HG03139 (cell line): ENCODE data around the gene DLG5.

Experiments
- ATAC-seq: cut with Tn5 transposase; IDR thresholded peaks from one replicate; pipeline ENCODE4 v1.9.1; 2021; ENCODE audit not compliant: unreplicated experiment

Gene DLG5

GRCh38 chr10:77825965-77826364 is 100.6 kb downstream of the DLG5 start:
- ATAC-seq: no peak

DNA sequence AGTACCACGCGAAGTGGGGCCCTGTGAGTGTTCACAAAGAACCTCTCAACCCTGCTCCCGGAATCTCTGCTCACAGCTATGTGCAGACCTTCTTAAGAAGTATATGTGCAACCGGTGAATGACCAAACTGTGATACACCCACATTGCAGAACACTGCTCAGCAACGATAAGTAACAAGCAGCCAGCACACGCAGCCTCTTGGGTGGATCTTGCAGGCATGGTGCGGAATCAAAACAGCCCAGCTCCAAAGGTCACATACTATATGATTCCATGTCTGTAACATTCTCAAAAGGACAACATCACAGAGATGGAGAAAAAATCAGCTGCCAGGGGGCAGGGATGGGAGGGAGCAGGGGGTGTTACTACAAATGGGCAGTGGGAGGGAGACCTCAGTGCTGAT is 101.6 kb downstream of the DLG5 start:
- no peak for ATAC-seq

GRCh38 chr10:77823811-77824542 is 102.6 kb downstream of the DLG5 start:
- ATAC-seq: no peak

- no peak for ATAC-seq
Measured at GRCh38 chr10:77821551-77821950, 105.0 kb downstream of the DLG5 start.

GRCh38 chr10:77821036-77821435 is 105.5 kb downstream of the DLG5 start:
- no peak for ATAC-seq

GRCh38 chr10:77820349-77820748 is 106.2 kb downstream of the DLG5 start:
- ATAC-seq: no peak

DNA sequence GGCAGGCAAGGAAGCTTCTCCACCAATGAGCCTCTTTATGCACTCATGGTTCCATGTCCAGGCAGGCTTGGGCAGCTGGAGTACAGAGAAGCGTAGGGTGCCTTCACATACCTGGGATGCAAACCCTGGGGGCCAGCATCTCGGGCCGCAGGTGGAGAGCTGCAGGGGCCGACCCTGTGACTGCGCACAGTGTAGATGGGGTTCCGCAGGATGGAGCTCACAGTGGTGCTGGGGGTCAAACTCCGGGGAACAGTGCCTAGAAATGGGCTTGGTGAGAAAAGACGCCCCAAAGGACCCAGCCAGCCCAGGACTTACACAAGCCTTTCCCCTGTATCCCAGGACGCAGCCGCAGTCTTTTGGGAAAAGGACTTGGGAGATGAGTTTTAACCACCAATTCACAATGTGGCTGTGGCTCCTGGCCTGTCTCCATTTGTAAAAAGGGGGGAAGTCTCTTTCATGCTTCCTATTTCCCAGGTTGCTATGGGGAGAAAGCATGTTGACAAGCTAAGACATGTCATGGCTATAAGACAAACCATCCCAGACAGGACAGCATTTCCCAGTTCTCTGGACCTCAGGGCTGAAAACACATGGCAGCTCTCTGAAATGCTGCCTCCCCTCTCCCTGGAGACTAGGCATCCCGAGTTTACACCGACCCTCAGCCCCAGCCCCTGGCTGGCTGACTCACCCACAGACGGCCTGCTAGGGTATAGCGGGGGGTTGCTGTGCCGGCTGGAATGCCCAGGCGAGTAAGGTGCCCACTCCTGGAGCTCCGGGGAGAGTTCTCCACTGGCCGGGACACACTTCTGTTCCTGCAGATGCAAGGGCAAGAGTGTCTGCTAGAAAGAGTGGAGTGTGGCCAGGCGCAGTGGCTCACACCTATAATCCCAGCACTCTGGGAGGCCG is 107.1 kb downstream of the DLG5 start:
- ATAC-seq: no peak

DNA sequence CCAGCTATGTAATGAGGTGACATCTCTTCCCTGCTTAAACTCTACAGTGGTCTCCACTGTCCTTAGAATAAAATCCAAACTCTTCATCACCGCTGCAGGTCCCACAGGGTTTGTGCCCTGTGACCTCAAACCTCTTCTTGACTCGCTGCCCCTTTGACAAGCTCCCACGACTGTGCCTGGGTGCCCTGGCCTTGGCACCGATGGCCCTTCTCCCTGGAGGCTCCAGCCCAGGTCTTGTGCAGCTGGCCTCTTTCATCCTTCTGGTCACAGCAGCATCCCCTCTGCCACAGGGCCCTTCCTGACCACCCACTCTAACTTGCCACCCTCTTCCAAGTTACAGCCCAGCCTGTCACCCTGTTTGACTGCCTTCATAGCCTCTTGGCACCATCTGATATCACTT is 108.2 kb downstream of the DLG5 start:
- ATAC-seq: no peak

DNA sequence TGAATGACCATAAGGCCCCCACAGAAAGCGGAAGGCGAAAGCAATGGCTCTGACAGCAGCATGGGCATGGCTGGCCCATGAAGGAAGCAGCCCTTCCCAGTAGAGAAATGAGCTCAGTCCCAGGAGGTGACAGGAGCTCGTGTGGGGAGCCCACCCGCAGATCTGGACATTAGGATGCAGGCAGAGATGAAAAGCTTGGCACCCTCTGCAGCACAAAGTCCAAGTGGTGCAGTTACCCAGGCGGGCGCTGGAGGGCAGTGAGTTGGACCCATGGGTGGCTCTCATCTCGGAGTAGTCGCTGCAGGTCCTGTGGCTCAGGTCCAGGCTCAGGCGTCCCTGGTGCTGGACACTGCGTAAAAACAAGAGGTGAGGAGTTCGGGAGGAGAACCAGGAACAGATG is 109.0 kb downstream of the DLG5 start:
- no peak for ATAC-seq

DNA sequence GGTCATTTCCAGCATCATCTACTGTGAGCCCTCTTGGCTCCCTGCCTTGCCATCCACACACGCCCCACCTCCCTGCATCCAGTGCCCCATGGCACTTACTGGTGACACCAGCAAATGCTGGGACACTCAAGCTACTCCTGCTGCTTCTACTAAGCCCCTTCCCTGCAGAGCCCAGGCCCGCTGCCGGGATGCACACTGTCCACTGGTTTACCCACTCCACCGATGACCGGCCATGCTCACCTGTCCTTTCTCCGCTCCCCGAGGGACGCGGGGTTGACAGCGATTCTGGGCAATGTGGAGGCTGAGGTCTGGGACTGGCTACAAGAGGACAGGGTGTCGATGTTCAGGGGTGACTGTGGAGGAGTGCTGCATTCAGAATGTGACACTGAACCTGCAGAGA is 110.2 kb downstream of the DLG5 start:
- no peak for ATAC-seq

DNA sequence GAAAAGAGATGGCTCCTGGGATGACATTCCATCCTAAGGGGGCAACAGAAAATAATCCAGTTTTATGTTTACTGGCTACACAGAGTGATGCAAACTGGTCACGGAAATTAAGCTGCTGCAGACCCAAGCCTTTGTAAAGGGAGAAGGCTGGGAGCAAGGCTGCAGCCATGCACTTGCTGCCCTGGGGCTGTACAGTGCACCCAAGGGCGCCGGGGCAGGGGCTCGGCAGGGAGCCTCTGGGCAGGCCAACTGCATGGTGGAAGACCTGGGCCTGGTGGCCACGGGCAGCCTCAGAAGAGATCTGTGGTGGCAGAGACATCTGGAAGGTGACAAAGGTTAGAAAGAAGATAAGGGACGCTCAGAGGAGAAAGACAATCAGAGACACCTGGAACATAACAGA is 113.8 kb downstream of the DLG5 start:
- no peak for ATAC-seq

DNA sequence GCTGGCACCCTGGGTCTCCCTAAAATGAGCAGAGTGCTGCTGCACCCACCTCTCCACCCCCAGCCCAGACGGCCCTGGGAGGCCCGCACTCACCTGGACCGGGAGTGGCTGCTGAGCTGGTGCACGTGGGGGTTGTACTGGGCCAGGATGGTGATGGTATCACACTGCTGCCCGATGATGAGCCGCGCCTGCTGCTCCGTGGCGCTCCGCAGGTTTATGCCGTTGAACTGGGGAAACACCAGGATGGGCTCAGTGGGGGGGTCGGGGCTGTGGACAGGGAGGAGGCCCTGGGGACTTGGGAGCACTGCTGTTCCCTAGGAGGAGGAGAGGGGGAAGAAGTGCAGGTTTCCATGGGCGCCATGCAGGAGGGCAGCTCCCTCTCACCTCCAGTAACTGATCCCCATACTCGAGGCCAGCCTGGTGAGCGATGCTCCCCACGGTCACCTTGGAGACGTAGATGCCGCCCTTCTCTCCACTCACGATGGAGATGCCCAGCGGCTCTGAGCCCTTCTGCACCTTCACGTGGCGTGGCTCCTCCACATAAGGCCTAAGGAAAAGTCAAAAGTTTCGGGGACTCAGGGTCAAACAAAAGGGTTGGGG is 114.6 kb downstream of the DLG5 start:
- ATAC-seq: no peak

DNA sequence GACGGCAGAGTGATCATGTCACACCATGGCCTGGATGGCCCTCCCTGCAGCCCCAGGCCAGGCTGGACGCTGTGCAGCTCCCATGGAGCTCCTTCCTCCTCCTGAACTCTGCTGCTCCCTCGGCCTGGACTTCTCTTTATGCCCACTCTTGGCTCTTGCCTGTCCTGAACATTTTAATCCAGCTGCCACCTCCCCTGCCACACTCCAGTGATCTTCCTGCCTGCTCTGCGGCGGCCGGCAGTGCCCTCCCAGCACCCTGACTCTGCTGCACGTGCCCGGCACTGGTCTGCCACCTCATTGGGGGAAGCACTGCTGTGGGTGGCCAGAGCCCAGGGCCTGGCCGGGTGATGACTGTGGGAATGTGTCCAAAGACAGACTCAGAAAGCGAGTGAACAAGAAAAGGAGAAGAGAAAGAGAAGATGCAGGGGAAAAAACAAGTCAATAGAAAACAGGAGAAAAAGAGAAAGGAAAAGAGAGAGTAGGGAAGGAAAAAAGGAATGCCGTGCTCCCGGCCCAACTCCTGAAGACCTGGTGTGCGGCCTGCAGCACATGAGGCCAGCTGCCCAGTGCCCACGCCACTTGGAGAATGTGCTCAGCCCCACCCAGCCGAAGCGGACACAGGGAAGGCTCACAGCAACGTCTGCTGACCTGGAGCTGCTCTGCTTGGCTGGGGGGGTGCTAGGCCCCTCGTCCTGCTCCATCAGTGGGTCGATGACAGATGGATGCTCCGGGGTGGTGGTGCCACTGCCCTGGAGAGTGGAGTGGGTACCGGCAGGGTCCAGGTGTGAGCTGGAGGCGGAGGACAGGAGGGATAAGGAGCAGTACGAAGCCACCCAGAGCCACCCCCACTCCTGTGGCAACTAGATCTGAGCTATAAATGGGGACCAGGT is 115.9 kb downstream of the DLG5 start:
- ATAC-seq: no peak

GRCh38 chr10:77809336-77809735 is 117.2 kb downstream of the DLG5 start:
- ATAC-seq: no peak

DNA sequence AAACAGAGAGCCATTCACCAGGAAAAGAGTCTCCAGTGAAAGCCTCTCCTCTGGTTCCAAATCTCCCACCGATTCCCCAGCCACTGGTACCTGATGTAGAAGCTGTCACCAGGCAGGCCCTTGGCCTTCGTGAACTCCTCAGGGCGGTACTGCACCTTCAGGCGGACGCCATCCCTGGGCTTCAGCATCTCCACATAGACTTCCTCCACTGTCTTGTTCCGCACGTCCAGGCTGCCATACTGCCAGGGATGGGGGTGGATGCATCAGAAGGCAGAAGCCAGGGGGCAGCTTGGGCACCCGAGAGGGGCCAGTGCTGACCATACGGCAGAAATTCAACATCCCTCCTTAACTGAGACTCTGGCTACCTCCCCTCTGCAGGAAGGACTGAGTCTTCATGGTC is 118.8 kb downstream of the DLG5 start:
- ATAC-seq: no peak

GRCh38 chr10:77806511-77807157 is 119.9 kb downstream of the DLG5 start:
- ATAC-seq: no peak

- no peak for ATAC-seq
Measured at GRCh38 chr10:77805676-77806075, 120.9 kb downstream of the DLG5 start.

DNA sequence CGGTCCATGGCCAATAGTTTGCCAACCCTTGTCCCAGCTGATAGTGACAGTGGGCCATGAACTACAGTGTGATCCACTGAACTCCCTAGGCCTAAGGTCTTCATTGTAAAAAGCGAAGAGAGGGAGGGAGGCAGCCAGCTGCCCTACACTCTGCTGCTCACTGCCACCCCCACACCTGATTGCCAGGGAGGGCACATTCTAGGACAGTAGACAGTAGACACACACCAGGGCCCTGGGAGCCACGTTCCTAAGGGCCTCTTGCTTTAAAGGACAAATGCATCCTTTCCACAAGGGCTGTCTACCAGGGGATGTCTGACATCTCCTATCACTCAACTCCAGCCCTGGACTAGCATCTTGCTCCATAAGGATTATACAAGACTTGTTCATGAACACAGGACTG is 122.2 kb downstream of the DLG5 start:
- no peak for ATAC-seq

DNA sequence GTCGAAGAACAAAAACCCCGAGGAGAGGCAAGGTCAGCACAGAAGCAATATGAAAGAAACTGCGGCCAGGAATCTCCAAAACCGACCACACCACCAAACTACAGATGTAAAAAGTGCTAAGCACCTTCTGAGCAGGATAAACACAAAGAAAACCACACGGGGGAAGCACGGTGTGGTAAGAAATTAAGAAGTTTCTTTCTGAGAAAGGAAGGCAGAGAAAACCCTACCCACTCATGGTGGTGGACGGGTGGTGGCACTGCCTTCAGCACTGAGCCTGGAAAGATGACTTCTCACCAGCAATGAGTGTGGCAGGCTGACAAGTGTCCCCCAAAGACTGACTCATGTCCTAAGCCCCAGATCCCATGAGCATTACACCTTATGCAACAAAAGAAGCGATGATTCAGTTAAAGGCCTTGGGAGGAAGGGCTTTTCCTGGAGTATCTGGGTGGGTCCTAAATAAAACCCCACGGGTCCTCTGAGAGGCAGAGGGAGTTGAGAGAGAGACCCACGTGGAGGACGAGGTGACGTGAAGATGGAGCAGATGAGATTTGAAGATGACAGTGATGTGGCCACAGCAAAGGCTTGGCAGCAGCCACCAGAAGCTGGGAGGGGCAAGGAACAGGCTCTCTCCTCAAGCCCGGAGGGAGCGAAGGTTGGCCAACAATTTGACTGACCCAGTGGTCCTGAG is 124.9 kb downstream of the DLG5 start:
- ATAC-seq: no peak

DNA sequence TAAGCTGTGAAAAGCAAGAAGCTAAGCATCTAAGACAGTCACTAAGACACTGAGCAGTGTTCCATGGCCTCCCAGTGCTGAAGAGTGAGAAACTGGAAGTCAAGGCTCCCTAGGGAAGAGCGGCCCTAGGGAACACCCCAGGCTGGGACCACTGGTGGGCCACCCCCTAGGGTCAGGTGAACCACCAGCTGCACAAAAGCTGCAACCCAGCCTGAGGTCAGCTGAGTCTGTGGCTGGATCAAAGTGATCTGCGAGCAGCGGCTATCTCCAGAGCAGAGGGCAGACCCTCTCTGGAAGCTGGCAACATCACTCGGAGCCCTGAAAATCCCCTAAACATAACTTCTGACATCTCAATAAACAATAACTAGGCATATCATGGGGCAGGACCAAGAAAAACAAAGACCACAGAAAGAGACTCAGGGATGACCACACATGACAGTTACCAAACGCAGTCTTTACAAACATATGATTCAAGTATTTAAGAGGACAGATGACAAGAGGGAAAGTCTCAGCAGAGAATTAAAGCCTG is 125.8 kb downstream of the DLG5 start:
- no peak for ATAC-seq
